Endothelial cell of umbilical vein (primary cell): ENCODE data around the gene KLHL6. TPM values are rescaled to one million over a fixed set of nuclear protein-coding genes. Genes with fewer than 3 reads are reported as not detected.

Experiments
- BruUV-seq: library from RNA; stranded (reverse); fragments of 400-500 nt; replicated peaks from 2 replicates; lab custom pipeline; 2021; lab: Mats Ljungman, UMichigan
- CTCF ChIA-PET: fragments of 300-600, 350-600 bp; sonication (Branson Sonifier 250); formaldehyde crosslinking; loops from one replicate; lab custom pipeline; 2021; ENCODE audit warnings: antibody characterized with exemption, inconsistent platforms; lab: Charles Lee
- POLR2A ChIA-PET: fragments of 300-600, 350-600 bp; sonication (Branson Sonifier 250); formaldehyde crosslinking; loops from one replicate; lab custom pipeline; 2021; ENCODE audit warnings: antibody characterized with exemption, inconsistent platforms; lab: Charles Lee
- DNase-seq: peaks from one replicate; pipeline ENCODE4 v3.0.0-alpha.2; 2011; ENCODE audit warnings: low read depth, low spot score
- FAIRE-seq: peaks from 2 replicates; lab custom pipeline; 2011; peaks lifted over from hg19 to GRCh38; lab: Jason Lieb, UNC
- H2AFZ ChIP-seq: 2 replicates; pipeline ENCODE4 v1.6.0; 2012; ENCODE audit warnings: low read depth, low read length, control low read depth, inconsistent platforms
- H3K27ac ChIP-seq: 2 replicates; pipeline ENCODE4 v1.5.1; 2011; ENCODE audit warnings: low read depth, mild to moderate bottlenecking, control low read depth, low read length, moderate library complexity; ENCODE audit not compliant: insufficient read depth
- H3K27me3 ChIP-seq, 2 experiments: 2 replicates each; pipeline versions ENCODE4 v1.6.0 to v1.6.1; 2011; ENCODE audit warnings: low read length in 2 of 2, mixed read lengths in 1 of 2; ENCODE audit not compliant: control insufficient read depth in 2 of 2, insufficient read depth in 2 of 2
- H3K36me3 ChIP-seq, 2 experiments: 2 replicates in 1 of 2; 3 replicates in 1 of 2; pipeline ENCODE4 v1.5.1; 2011; ENCODE audit warnings: low read length in 2 of 2, mild to moderate bottlenecking in 1 of 2, moderate library complexity in 1 of 2; ENCODE audit not compliant: control insufficient read depth in 2 of 2, insufficient read depth in 2 of 2; ENCODE audit errors: extremely low read depth in 1 of 2
- H3K4me1 ChIP-seq: 3 replicates; pipeline ENCODE4 v1.5.1; 2011; ENCODE audit warnings: mild to moderate bottlenecking, low read length; ENCODE audit not compliant: control insufficient read depth, insufficient read depth; ENCODE audit errors: extremely low read depth
- H3K4me2 ChIP-seq: 2 replicates; pipeline ENCODE4 v1.6.1; 2011; ENCODE audit warnings: low read length, control low read depth, mixed read lengths; ENCODE audit not compliant: insufficient read depth
- H3K4me3 ChIP-seq, 3 experiments: fragments of 200-600 bp in 1 of 3; sonication (generic), shearing (Covaris generic) in 1 of 3; replicated peaks in 1 of 3; 2 replicates each; pipeline ENCODE4 v1.5.1; 2011 to 2016; ENCODE audit warnings: control low read depth in 3 of 3, low read length in 3 of 3, mild to moderate bottlenecking in 2 of 3, inconsistent platforms in 1 of 3, low read depth in 1 of 3, moderate library complexity in 1 of 3; ENCODE audit not compliant: insufficient read depth in 1 of 3
- H3K79me2 ChIP-seq: 2 replicates; pipeline ENCODE4 v1.6.0; 2012; ENCODE audit warnings: low read length, inconsistent platforms; ENCODE audit not compliant: control insufficient read depth, insufficient read depth
- H3K9ac ChIP-seq: replicated peaks from 2 replicates; pipeline ENCODE3; 2011; ENCODE audit warnings: low read length, control low read depth; ENCODE audit not compliant: insufficient read depth; ENCODE audit errors: extremely low read depth
- H3K9me1 ChIP-seq: replicated peaks from 3 replicates; pipeline ENCODE4 v1.6.0; 2011; ENCODE audit warnings: mild to moderate bottlenecking, low read length; ENCODE audit not compliant: control insufficient read depth, insufficient read depth; ENCODE audit errors: extremely low read depth
- H3K9me3 ChIP-seq: replicated peaks from 2 replicates; pipeline ENCODE4 v1.5.1; 2012; ENCODE audit warnings: low read length, inconsistent platforms; ENCODE audit not compliant: control insufficient read depth, insufficient read depth
- H4K20me1 ChIP-seq: replicated peaks from 2 replicates; pipeline ENCODE3; 2011; ENCODE audit warnings: mild to moderate bottlenecking, low read length; ENCODE audit not compliant: control insufficient read depth, insufficient read depth; ENCODE audit errors: extremely low read depth
- EZH2 ChIP-seq: IDR thresholded peaks from 2 replicates; pipeline ENCODE4 v1.6.1; 2012; ENCODE audit warnings: borderline replicate concordance, low read depth, mild to moderate bottlenecking, moderate library complexity, low read length, inconsistent platforms; ENCODE audit not compliant: severe bottlenecking
- FOS ChIP-seq: IDR thresholded peaks from 2 replicates; pipeline ENCODE4 v1.6.1; 2011; ENCODE audit warnings: mild to moderate bottlenecking, low read length, moderate library complexity, borderline replicate concordance; ENCODE audit not compliant: insufficient read depth
- GATA2 ChIP-seq: IDR thresholded peaks from 2 replicates; pipeline ENCODE4 v1.7.0; 2011; ENCODE audit warnings: low read depth, mild to moderate bottlenecking, moderate library complexity, mixed read lengths, low read length; ENCODE audit not compliant: insufficient read length, insufficient read depth
- JUN ChIP-seq: IDR thresholded peaks from 2 replicates; pipeline ENCODE4 v1.6.1; 2011; ENCODE audit warnings: borderline replicate concordance, low read depth; ENCODE audit not compliant: insufficient read length, insufficient read depth
- MAX ChIP-seq: IDR thresholded peaks from 2 replicates; pipeline ENCODE4 v1.6.1; 2011; ENCODE audit not compliant: insufficient read depth, insufficient read length
- MYC ChIP-seq: IDR thresholded peaks from one replicate; pipeline ENCODE4 v1.6.1; 2011; ENCODE audit warnings: mild to moderate bottlenecking, low read depth, low read length
- POLR2A ChIP-seq: IDR thresholded peaks from 2 replicates; pipeline ENCODE4 v1.6.1; 2012; ENCODE audit warnings: low read depth, mild to moderate bottlenecking, control low read depth, low read length
- dilution Hi-C: fragments of 300-500 bp; cut with MboI; formaldehyde crosslinking; loops from one replicate; pipeline ENCODE4 v1.15.0; 2019; ENCODE audit warnings: low sequenced_read_pairs; ENCODE audit not compliant: extremely low pct_ligation_motif_present
- intact Hi-C: fragments of 100-400 bp; cut with micrococcal nuclease; formaldehyde crosslinking; loops from one replicate; pipeline ENCODE4 v1.10.0; 2022
- polyA plus RNA-seq, 4 experiments: library from polyadenylated mRNA; depleted of rRNA in 3 of 4; stranded (reverse) in 3 of 4; unstranded in 1 of 4; fragments of >200 nt; gene quantifications; 2 replicates each; pipeline versions ENCODE4 v1.2.1 to v1.2.3, GENCODE V29; 2011 to 2012; ENCODE audit warnings: missing spikeins in 1 of 4
- total RNA-seq: library from RNA; stranded (reverse); gene quantifications from 2 replicates; pipeline ENCODE4 v1.2.3, GENCODE V29; 2021
- TF ChIP-seq, protein P1 (sequence below), 2 donors: IDR thresholded peaks; 1 replicate in 1 of 2; 2 replicates in 1 of 2; pipeline ENCODE4 v1.5.1; 2011; ENCODE audit warnings: low read length in 2 of 2, mild to moderate bottlenecking in 2 of 2, moderate library complexity in 2 of 2, control low read depth in 1 of 2, inconsistent platforms in 1 of 2, low read depth in 1 of 2; ENCODE audit not compliant: insufficient read depth in 1 of 2; ENCODE audit errors: extremely low read depth in 1 of 2

The KLHL6 gene
- total and polyA plus RNA-seq, 2 donors (not counting 3 experiments of a cell fraction or from before 2014, with no cell fraction given), result 5.7 to 12.6 TPM

DNA sequence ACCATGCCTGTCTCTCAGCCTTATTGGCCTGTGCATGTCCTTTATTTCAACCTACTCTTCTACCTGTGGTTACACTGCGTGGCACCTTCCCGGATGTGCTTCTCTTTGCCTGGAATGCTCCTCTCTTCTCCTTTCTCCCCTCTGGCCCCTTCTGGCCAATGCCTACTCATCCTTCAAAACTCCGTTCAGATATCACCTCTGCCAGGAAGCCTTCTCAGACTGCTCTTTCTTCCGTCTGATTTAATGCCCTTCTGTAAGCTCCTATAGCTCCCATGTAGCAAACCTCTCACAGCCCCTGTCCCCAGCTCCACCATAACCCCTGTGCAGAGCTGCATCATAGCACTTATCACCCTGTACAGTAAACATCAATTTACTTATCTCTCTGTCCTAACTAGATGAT is 13.2 kb downstream of the KLHL6 start:
- H3K9ac ChIP-seq, result no peak overlapping the region
- TF ChIP-seq JUN (no peak), EZH2 (no peak), MYC (no peak), MAX (no peak), GATA2 (no peak), FOS (no peak), POLR2A (no peak)
- TF ChIP-seq, protein P1, sequence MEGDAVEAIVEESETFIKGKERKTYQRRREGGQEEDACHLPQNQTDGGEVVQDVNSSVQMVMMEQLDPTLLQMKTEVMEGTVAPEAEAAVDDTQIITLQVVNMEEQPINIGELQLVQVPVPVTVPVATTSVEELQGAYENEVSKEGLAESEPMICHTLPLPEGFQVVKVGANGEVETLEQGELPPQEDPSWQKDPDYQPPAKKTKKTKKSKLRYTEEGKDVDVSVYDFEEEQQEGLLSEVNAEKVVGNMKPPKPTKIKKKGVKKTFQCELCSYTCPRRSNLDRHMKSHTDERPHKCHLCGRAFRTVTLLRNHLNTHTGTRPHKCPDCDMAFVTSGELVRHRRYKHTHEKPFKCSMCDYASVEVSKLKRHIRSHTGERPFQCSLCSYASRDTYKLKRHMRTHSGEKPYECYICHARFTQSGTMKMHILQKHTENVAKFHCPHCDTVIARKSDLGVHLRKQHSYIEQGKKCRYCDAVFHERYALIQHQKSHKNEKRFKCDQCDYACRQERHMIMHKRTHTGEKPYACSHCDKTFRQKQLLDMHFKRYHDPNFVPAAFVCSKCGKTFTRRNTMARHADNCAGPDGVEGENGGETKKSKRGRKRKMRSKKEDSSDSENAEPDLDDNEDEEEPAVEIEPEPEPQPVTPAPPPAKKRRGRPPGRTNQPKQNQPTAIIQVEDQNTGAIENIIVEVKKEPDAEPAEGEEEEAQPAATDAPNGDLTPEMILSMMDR (IDR thresholded peaks at IDR 0.05; ENCODE audit: extremely low read depth in 1 of 2, insufficient read depth in 1 of 2, low read depth in 1 of 2, low read length in 2 of 2), result no peak
- H4K20me1 ChIP-seq, result no peaks in the 10 kb centered on the region
- no peak overlapping the region for H3K4me2 ChIP-seq
- peaks cover 25% of the 10 kb centered on the region for H3K79me2 ChIP-seq
- ChIA-PET POLR2A (no interaction called here), CTCF (interaction anchor here (0.7 to 2.2 kb wide), 3 partner anchors 12 to 15 kb away, joined by 3 to 7 read pairs (median 3); no protein-coding TSS in a partner anchor)
- intact Hi-C loops, result no loop called here
- no peak for FAIRE-seq
- H2AFZ ChIP-seq, result no peak overlapping the region
- no peaks in the 10 kb centered on the region for H3K9me3 ChIP-seq
- H3K9me1 ChIP-seq, result no peaks in the 10 kb centered on the region
- H3K4me3 ChIP-seq, result no peak overlapping the region
- BruUV-seq, result no TSS peak
- H3K4me1 ChIP-seq, result no peaks in the 10 kb centered on the region
- dilution Hi-C loops, result no loop called here
- no peaks in the 10 kb centered on the region for H3K27me3 ChIP-seq
- H3K27ac ChIP-seq, result no peak overlapping the region
- no peak for DNase-seq
- H3K36me3 ChIP-seq, result no peaks in the 10 kb centered on the region
